ENCODE data around the gene SCN1A. TPM values are rescaled to one million over a fixed set of nuclear protein-coding genes. Genes with fewer than 3 reads are reported as not detected.
"Not testable (repeated sequence)": the region's sequence is repeated elsewhere in the genome, so short reads cannot be mapped to it uniquely, and the experiment has no call there.

The SCN1A gene
- total RNA-seq, 1 experiment from 2014 or later: not detected

DNA sequence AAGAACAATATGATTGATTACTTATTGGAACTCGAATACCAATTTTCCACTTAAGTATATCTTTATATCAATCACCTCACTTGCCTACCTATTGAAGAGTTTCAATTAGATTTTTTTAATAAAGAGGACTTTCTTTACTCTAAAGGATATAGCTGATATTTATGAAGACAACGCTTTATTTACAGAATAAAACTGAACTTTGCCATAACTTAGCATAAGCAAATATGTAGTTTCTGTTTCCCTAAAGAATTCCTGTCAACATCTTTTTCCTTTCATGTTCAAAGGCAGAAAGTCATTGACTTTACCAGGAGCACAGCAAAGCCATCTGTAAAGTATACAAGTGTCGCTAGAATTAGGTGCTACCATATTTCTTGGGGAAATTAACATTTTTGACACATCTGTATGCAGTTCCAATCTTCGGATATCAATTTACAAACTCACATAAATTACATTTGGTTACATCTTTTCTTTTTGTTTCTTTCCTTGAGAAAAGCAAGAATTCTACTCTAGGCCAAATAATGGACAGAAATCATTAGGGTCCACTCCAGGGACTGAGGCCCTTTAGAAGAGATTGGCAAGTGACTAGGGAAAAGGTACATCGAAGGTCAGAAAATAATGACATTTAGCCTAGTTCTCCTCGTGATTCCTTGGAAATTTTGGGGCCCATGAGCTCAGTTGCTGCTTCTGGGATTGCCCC, 7.5 kb upstream of the SCN1A start:
- no peak for DNase-seq (ENCODE audit: low read depth)

DNA sequence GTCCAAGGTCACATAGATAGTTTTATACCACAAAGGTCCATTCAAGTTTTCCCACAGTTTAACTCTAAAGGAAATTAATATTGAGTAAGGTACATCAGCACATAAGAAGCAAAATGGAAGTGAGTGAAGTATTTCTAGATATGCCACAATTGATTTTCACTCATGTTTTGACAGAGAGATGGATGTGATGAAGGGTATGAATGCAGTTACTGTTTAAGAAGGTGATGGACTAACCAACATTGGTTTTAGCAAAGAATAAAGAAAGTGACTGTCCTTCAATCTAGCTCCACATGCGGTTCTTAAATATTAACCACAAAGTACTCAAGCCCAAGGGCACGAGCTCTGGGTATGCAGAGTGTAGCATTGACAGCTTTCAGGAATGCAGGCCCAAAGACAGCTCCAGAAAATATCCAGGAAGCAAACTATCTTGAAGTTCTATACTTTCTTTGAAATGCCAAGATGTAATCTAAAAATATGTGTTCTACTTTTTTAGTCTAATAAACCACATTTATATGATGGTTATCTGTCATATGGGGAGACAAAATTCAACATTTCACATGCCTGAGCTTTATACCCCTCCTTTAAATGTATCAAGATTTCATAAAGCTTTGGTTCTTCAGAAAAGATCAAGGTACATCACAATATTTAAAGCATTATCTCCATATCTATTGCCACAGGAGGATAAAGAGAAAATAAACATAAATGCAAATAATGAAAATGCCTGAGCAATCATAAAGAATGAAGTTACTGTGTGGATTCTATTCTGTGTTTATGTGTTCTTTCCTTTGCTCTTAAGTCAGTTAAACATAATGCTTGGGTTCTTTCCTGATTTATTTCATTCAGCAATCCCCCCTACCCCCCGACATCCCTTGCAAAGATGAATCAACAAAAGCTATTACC, 6.7 kb upstream of the SCN1A start:
- no peak for DNase-seq (ENCODE audit: low read depth)

DNA sequence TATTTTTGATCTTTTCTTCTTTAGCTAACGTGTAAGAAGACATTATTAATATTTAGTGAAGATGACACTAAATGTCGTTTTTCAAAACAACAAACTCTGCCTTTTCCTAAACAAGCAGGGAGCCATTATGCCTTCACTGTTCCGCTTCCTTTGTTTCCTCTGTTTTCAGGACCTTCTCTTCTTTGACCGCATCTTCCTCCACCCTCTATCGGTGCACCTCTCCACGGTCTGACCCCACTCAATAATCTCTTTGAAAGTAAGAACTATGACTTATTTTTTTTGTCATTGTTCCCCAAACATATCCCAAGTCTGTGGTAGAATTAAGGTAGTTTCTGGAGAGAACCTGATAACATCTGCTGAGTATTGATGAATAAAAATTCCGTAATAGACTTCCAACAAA, 5.8 kb upstream of the SCN1A start:
- no peak for DNase-seq (ENCODE audit: low read depth)

DNA sequence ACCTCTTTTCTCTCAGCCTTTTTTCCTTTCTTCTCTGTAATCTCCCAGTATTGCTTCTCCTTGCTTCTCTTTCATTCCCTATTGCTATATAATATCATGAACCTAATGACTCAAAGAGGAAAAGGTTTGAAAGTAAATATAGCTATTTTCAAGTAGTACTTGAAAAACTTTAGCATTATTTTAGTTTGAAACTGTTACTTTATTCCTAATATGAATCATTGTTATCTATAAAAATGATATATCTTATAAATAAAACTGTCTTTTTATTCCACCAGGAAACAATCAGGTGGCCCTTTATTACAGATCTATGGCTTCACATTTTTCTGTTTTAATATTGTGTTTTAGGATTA, 311 bp upstream of the SCN1A start:
- no peak for DNase-seq (ENCODE audit: low read depth)

DNA sequence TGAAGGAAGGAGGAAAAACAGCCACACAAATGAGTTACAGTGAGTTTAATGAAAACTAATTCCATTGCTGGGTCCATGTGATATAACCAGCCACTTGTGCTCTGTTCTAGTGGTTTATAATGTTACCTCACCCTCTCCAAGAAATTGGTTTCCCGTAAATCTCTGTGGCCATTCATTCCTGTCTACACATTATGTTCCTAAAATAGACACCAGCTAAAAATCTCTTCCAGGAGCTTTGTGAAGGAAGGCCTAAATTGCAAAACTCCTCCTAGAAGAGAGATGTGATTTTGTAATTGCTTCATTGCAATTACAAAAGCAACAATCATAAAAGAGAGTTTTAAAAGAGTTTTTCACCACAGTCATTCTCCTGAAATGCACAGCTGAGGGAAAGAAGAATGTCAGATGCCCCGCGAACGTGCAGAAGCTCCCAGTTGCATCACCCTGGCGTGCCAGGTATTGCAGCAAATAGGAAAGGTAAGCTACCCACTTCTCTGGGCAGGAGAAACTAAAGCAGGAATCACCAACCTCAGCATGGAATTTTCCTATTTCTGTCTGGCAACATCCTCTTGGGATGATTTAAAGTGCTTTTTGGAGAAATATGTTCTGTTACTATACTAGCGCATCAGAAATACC, 1.7 kb downstream of the SCN1A start:
- no peak for DNase-seq (ENCODE audit: low read depth)

DNA sequence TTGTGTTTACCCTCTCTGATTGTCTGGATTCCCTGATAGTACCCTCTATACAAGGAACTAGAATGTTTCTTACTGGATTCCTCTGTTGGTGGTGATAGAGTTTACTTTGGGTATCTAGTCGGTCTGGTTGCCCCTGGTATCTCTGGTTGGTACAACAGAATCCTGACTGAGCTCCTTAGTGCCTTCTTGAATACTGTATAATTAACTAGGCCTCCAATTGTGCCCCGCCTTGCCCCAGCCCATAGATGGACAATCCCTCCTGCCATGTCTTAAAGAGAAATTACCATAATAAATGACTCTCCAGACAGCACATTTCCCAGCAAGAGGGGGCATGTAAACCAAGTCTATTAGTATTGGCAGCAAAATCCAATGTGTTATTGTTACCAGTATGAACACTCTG, 2.3 kb downstream of the SCN1A start:
- no peak for DNase-seq (ENCODE audit: low read depth)

DNA sequence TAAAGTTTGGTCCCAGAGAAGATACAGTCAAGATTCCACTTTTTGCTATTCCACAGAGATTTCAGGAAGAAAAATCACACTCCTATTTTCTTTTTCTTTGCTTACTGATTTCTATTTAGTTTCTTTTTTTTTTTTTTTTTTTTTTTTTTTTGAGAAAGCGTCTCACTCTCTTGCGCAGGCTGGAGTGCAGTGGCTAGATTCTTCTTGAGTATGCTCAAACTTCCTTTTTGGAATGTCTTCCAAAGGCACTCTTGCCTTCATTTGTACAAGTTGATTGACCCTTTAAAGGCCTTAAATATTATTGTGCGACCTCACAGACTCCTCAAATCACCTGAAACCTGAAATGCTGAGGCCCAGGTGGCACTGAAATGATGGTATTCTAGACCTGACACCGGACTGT, 9.6 kb downstream of the SCN1A start:
- no peak for DNase-seq (ENCODE audit: low read depth)

DNA sequence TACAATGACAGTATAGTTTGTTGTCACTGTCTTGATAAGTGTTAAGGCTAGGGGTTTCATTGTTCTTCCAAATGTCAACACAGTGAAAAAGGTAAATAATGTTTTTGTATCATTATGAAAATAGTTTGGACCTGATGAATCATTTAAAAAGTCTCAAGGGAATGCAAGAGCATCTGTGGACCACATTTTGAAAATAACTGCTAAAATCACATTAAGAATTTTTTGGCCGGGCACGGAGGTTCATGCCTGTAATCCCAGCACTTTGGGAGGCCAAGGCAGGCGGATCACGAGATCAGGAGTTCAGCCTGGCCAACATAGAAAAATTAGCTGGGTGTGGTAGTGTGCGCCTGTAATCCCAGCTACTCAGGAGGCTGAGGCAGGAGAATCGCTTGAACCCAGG, 10.3 kb downstream of the SCN1A start:
- no peak for DNase-seq (ENCODE audit: low read depth)

DNA sequence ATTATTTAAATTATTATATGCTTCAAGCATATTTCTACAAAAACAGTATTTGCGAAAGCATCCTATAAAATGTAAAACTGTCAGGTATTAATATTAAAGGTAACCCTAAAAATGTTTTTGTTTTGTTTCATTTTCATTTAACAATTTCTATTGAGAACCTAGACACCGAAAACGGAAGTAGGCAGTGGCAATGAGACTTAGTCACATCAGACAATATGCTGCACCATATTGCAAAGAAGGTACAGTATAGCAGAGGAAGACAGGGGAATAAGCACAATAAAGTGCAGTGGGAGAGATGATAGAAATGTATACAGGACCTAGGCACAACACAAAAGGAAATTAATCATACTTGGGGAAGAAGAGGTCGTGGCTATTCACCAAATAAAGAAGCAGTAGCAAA, 12.2 kb downstream of the SCN1A start:
- DNase-seq (ENCODE audit: low read depth): no peak

DNA sequence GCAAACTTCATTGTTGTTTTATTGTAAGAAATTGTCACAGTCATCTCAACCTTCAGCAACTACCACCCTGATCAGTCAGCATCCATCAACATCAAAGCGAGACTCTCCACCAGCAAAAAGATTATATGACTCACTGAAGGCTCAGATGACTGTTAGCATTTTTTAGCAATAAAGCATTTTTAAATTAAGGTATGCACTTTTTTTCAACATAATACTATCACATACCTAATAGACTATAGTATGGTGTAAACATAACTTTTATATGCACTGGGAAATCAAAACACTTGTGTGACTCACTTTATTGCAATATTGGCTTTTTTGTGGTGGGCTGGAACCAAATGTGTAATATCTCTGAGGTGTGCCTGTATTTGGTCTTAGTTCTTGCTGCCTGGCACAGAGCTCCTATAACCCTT, 15.6 kb downstream of the SCN1A start:
- no peak for DNase-seq (ENCODE audit: low read depth)

DNA sequence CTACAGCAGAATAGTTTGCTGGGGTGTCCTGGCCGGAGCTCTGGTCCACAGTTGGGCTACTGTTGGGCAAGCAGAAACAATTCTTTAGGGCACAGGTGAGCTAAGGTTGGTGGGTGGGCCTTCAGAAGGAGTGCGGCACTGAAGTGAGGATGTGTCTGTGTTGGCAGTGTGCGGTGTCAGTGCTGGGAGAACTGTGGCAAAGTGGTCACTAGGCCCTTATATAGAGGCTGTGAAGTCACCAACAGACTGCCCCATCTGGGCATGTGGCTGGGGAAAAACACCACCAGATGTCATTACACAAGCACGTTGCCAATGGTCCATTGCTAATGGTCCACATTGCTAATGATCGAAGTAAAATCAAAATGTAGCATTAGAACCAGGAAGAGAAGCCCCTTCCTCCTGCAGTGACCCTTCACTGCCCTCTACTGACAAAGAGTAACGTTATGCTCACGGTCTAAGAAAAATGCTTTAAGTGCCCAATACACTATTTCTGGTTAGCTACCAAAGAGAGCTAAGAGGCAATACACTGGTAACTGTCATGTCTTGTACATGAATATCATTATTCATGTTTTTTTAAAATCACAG, 21.3 kb downstream of the SCN1A start:
- DNase-seq (ENCODE audit: low read depth): peak; percentile 25

DNA sequence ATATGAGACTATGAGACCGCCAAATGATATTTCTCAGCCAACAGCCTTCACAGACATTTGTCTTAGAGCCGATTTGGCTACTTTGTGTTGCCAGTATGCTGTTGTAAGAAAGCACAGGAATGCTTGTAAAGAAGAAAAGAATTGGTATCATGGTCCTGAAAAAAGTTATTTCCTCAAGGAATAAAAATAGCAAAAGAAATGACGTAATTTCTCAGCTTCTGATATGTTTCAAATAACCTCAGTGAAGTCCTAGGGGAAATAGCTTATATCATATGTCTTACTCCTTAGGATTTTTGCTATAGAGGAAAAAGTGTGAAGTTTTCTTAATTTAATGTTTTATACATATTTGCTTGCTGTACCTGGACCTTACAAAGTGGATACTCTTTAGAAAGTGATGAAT, 23.0 kb downstream of the SCN1A start:
- no peak for DNase-seq (ENCODE audit: low read depth)

DNA sequence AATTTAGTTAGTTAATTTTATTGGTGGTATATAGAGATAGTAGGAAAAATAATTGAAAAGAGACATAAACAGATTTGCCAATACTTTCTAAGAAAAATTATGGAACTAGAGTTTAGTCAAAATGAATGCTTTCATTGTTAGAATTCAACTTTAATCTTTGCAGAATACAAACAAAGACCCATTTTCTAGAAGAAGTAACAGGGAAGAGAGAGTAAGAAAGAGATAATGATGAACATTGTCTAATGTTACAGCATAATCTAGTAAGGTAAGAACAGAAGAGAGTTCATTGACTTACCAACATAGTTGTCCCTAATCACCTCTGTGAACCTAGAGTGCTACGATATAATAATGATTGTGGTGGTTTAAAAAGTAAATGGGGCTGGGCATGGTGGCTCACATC, 23.7 kb downstream of the SCN1A start:
- no peak for DNase-seq (ENCODE audit: low read depth)

DNA sequence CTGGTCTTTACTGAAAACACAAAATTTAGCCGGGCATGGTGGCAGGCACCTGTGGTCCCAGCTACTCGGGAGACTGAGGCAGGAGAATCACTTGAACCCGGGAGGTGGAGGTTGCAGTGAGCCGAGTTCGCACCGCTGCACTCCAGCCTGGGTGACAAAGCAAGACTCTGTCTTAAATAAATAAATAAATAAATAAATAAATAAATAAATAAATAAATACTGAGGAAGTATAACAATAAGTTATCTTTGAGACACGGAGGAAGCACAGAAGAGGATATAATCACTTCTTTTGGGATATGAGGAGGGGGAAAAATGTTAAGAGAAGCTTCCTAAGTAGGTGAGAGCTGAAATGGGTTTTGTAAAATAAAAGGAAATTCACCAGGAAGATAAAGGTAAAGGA, 24.5 kb downstream of the SCN1A start:
- not testable (repeated sequence) for DNase-seq (ENCODE audit: low read depth)

DNA sequence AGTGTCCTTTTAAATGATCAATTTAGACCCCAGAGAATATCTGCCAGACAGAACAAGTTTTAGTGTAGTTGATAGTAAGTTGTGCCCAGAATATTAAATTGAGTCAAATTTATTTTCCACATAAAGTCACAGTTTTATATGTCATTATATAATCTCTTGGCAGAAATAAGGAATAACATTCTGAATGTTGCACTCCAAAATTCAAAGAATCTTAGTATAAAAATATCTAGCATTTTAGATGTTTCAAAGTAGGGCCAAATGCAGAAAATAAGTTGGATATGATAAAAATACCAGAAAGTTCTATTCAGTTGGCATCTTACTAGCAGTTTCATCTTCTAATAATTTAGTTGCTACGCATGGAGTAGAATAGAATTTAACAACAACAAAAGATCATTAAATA, 33.5 kb downstream of the SCN1A start:
- no peak for DNase-seq (ENCODE audit: low read depth)

DNA sequence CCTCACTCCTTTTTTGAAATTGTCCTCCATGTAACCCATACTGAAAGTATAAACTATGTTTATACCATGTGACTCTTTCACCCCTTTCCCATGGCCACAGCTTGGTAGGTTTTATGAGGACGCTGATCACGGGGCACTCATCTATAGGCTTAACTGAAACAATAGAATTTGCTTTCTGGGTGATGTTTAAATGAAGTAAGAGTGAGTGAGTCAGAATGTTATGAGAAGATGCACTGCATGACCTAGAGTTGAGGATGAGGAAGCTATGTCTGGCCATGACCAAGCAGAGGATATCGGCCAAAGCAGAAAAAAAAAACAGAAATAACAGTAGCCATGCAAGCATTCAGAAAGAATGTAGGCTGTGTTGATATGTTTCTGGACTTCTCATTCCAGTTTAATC, 34.9 kb downstream of the SCN1A start:
- no peak for DNase-seq (ENCODE audit: low read depth)

DNA sequence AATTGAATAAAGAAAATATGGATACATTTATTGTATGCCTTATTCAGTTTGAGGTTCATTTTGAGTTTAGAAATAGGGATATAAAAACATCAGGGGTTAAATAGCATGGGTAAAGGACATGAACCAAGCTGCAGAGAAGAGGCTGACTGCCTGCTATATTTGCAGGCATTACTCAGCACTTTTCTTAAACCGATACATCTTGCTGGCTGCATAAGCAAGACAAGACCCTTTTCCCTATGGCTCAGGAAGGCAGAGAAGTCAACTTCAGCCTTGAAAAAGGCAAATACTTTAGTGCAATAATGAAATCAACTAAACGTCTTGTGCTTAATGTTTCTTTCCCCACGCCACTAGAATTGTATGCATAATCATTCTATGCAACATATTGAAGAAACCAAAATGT, 36.4 kb downstream of the SCN1A start:
- DNase-seq (ENCODE audit: low read depth): no peak

DNA sequence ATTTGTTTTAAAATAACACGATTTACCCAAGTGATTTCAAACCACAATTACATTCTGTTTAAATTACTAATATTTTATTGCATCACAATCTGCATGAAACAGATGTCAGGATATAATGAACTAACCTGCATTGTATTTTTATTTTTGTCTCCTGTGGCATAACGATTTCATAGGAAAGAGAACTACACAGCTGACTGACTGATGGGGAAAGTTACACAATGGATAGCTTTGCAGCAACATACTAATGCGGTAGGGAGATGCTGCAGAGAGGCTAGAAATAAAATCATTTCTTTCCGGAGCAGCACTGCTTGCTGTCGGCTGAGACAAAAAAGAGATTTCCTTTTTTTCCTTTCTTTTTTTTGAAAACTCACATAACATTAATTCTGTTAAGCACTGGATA, 36.9 kb downstream of the SCN1A start:
- no peak for DNase-seq (ENCODE audit: low read depth)

DNA sequence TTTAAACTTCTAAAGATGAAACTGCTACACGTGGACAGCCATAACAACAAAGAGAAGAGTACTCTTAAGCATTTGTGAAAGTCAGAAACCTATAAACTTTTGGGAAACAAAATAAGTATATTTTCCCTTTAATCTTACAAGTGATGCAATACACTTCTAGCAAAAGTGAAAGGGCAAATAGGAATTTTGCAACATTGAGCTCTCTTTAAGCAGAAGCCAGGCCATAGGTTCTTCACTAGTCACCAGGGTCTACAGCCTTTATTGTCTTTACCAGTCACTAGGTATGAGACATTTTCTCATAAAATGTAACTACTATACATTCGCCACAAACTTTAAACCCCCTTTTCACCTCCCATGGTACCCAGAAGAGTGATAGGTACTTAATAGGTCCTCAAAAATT, 37.5 kb downstream of the SCN1A start:
- no peak for DNase-seq (ENCODE audit: low read depth)

DNA sequence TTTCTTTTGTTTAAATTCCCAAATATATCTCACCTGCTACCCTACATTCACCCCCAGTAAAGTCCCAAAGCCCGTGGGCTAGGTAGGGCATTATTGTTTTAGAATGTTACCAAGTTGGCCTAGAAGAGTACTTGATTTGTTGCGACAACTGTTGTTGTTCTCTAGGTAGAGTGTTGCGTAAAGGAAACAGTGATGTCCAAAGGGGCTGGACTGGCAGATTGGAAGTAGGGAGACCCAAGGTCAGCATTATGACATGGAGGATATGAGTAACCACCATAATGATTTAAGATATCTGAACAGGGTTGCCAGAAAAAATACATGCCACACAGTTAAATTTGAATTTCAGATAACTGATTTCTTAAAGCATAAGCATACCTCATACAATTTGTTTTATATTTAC, 39.2 kb downstream of the SCN1A start:
- no peak for DNase-seq (ENCODE audit: low read depth)

DNA sequence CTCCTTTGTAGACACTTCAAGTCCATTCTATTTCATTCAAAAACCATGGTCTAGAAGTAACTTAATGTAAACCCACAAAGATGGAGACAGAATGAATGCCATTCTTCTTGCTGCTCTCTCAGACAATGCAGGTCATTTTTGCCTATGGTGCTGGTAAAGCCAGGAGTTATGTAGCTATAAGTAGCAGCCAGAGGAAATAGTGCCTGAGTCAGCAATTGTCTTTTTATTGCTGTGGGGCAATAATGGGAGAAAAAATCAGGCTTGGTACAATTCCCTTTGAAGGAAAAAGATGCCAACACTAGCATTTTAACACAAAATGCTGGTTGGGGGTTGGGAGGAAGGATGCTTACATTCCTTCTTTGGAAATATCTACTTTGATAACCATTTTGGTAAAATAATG, 43.5 kb downstream of the SCN1A start:
- DNase-seq (ENCODE audit: low read depth): no peak

DNA sequence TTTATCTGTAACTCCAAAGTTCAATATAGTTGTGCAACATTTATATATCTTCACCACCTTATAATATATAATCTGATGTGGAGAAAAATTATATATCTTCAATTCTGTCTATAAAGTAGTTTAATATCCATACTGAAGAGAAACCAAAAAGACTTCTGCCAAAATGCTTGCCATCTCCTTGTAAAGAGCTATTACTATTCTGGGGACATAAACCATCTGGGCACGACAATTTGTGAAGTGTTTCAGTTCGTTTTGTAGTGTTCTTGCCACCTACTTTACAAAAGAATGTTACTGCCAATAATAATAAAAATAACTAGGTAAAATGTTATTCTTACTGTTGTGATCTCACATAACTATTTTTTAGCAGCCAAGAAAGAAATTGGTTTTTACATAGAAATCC, 45.1 kb downstream of the SCN1A start:
- DNase-seq (ENCODE audit: low read depth): no peak

DNA sequence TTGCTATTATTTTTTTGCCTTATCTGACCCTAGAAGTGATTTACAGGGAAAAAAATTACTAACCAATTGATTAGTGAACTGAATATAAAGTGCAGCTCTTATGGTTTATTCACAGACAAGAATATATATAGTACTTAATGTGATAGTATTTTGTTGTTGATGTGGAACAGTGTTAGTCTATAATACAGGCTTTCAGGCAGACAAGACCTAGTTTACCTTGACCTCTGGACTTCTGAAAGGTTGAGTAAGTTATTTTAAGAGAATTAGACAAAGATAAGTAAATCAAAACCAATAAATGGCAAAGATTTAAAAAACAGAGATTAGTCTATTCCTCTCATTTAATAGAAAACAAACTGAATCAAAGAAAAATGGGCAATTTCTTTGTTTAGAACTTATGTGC, 46.0 kb downstream of the SCN1A start:
- no peak for DNase-seq (ENCODE audit: low read depth)

Data from Daoy (cell line).